ENCODE data around the gene ATP10A.
"Not testable (repeated sequence)": the region's sequence is repeated elsewhere in the genome, so short reads cannot be mapped to it uniquely, and the experiment has no call there.

The ATP10A gene

DNA sequence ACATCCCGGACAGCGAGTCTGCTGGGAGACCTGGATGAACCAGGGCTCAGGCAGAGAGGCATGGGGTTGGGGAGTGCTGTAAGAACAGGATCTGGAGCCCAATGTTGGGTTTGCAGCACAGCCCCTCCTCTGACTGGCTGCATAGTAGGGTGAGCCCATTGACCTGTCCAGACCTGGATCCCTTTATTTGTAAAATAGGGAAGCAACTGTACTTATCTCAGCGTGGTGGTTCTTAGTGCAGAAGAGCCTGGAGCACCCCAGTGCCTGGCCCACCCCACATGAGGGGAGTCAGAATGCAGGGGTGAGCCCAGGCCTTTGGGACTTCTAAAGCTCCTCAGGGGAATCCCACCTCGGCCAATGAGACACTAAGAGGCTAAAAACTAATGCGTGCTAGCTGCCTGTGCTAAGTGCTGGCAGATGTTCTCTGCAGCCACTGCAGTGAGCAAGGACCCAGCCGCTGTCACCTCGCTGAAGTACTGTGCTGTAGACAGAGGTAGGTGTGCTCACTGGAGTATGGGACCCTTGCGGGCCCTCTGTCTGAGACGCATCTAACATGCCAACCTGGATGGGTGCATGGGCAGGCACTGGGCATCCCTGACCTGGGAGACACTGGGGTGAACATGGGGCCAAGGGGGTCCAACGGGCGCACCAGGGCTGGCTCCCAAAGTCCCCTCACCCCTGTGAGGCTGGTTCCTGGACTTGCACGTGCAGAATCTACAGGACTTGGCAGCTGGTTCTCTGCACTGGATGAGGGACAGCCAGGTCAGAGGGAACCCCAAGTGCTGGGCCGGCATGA, 95.6 kb downstream of the ATP10A start:
- H3K27ac Mint-ChIP-seq, result no peak overlapping the region
- peaks cover 43% of the 10 kb centered on the region for H3K36me3 Mint-ChIP-seq
- no peak for DNase-seq
- no peaks in the 10 kb centered on the region for H3K27me3 Mint-ChIP-seq
- H3K4me3 Mint-ChIP-seq, result no peak overlapping the region
- CTCF ChIA-PET, result no interaction called here
- peaks cover 7% of the 10 kb centered on the region for H3K4me1 Mint-ChIP-seq
- H3K9me3 Mint-ChIP-seq, result no peaks in the 10 kb centered on the region

DNA sequence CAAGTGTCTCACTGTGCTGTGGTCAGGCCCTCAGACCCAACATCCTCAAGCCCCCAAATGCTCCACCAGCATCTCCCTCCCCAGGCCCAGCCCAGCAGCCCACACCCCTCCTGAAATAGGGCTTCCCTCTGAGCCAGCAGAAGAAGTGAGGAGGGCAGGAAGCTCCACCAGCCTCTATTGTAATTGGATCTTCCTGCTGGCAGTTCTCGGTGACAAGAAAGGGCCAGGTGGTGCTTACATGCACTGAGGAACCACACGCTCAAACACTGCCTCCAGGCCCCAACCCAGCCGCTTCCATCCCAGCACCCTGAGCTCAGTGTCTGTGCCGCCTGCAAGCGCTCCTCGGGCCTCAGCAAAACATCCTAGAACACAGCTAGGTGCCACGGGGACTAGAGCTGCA, 96.7 kb downstream of the ATP10A start:
- no peaks in the 10 kb centered on the region for H3K9me3 Mint-ChIP-seq
- H3K4me1 Mint-ChIP-seq, result peaks cover 7% of the 10 kb centered on the region
- H3K36me3 Mint-ChIP-seq, result peaks cover 44% of the 10 kb centered on the region
- CTCF ChIA-PET, result no interaction called here
- no peak for DNase-seq
- H3K4me3 Mint-ChIP-seq, result no peak overlapping the region
- H3K27me3 Mint-ChIP-seq, result no peaks in the 10 kb centered on the region
- H3K27ac Mint-ChIP-seq, result no peak overlapping the region

DNA sequence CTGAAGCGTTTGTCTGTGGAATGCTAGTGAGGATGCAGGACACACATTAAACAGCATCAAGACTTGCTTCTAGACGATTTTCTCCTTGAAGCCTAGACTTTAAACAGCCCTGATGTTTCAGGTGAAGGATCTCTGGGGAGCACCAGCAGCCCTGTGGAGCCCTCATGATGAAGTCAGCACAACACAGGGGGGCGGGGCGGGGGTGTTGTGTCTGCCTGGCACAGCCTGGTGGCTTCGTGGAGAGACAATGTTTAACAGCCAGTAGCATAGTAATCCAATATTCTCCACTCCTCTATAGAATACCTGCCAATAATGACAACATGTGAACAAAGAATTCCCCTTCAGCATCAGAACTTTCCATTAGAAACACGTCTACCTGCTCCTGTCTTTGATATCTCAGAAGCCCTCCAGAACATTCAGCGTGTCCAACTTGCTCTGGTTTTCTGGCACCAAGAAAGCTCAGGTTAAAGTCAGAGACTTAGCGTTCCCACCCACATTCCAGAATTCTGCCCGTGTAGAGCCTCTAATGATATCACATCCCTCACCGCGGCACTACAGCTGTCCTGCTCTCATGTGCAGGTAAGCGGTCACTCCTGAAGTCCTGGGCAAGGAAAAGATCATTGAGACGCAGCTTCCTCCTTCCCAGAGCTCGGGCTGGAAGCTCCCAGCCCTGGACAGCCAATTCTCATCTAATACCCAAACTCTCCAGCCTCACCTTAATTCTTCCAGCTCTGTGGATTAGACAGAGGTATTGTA, 98.0 kb downstream of the ATP10A start:
- Mint-ChIP-seq H3K36me3 (peaks cover 44% of the 10 kb centered on the region), H3K27ac (no peak overlapping the region), H3K4me3 (no peak overlapping the region), H3K9me3 (no peaks in the 10 kb centered on the region), H3K27me3 (no peaks in the 10 kb centered on the region), H3K4me1 (peaks cover 2% of the 10 kb centered on the region)
- CTCF ChIA-PET, result no interaction called here
- DNase-seq, result no peak

GRCh38 chr15:25763954-25764353, 99.2 kb downstream of the ATP10A start:
- peaks cover 43% of the 10 kb centered on the region for H3K36me3 Mint-ChIP-seq
- DNase-seq, result no peak
- H3K4me3 Mint-ChIP-seq, result no peak overlapping the region
- CTCF ChIA-PET, result no interaction called here
- H3K4me1 Mint-ChIP-seq, result peaks cover 2% of the 10 kb centered on the region
- H3K27ac Mint-ChIP-seq, result no peak overlapping the region
- no peaks in the 10 kb centered on the region for H3K27me3 Mint-ChIP-seq
- H3K9me3 Mint-ChIP-seq, result no peaks in the 10 kb centered on the region

- Mint-ChIP-seq H3K9me3 (peaks cover 3% of the 10 kb centered on the region), H3K27me3 (no peaks in the 10 kb centered on the region), H3K27ac (no peak overlapping the region), H3K4me1 (no peaks in the 10 kb centered on the region), H3K36me3 (peaks cover 46% of the 10 kb centered on the region), H3K4me3 (no peak overlapping the region)
- CTCF ChIA-PET, result no interaction called here
- no peak for DNase-seq
Observed at GRCh38 chr15:25763331-25763751, 99.8 kb downstream of the ATP10A start.

GRCh38 chr15:25761971-25762662, 101.0 kb downstream of the ATP10A start:
- Mint-ChIP-seq H3K4me3 (no peak overlapping the region), H3K4me1 (no peaks in the 10 kb centered on the region), H3K36me3 (peaks cover 44% of the 10 kb centered on the region), H3K9me3 (peaks cover 3% of the 10 kb centered on the region), H3K27ac (no peak overlapping the region), H3K27me3 (no peaks in the 10 kb centered on the region)
- CTCF ChIA-PET, result no interaction called here
- DNase-seq, result no peak

DNA sequence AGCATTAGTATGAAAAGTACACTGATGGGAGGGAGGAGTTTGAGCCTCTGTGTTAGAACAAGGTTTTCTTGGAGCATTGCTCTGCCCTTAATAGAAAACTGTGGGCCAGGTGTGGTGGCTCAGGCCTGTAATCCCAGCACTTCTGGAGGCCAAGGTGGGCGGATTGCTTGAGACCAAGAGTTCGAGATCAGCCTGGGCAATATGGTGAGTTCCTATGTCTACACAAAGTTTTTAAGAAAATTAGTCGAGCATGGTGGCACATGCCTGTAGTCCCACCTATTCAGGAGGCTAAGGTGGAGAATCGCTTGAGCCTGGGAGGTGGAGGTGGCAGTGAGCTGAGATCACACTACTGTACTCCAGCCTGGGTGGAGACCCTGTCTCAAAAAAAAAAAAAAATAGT, 103.7 kb downstream of the ATP10A start:
- peaks cover 3% of the 10 kb centered on the region for H3K9me3 Mint-ChIP-seq
- H3K27ac Mint-ChIP-seq, result no peak overlapping the region
- H3K27me3 Mint-ChIP-seq, result no peaks in the 10 kb centered on the region
- peaks cover 29% of the 10 kb centered on the region for H3K36me3 Mint-ChIP-seq
- no peak for DNase-seq
- CTCF ChIA-PET, result no interaction called here
- H3K4me1 Mint-ChIP-seq, result no peaks in the 10 kb centered on the region
- H3K4me3 Mint-ChIP-seq, result no peak overlapping the region

DNA sequence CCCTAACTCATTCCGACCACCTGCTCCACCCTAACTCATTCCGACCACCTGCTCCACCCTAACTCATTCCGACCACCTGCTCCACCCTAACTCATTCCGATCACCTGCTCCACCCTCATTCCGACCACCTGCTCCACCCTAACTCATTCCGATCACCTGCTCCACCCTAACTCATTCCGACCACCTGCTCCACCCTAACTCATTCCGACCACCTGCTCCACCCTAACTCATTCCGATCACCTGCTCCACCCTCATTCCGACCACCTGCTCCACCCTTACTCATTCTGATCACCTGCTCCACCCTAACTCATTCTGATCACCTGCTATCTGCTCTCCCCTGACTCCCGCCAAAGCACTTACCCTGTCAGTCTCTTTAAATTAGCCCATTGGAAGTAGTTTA, 104.5 kb downstream of the ATP10A start:
- H3K27me3 Mint-ChIP-seq, H3K27ac Mint-ChIP-seq, CTCF ChIA-PET, H3K4me3 Mint-ChIP-seq, H3K4me1 Mint-ChIP-seq, DNase-seq, H3K9me3 Mint-ChIP-seq: not testable (repeated sequence)
- H3K36me3 Mint-ChIP-seq, result peaks cover 27% of the 10 kb centered on the region

DNA sequence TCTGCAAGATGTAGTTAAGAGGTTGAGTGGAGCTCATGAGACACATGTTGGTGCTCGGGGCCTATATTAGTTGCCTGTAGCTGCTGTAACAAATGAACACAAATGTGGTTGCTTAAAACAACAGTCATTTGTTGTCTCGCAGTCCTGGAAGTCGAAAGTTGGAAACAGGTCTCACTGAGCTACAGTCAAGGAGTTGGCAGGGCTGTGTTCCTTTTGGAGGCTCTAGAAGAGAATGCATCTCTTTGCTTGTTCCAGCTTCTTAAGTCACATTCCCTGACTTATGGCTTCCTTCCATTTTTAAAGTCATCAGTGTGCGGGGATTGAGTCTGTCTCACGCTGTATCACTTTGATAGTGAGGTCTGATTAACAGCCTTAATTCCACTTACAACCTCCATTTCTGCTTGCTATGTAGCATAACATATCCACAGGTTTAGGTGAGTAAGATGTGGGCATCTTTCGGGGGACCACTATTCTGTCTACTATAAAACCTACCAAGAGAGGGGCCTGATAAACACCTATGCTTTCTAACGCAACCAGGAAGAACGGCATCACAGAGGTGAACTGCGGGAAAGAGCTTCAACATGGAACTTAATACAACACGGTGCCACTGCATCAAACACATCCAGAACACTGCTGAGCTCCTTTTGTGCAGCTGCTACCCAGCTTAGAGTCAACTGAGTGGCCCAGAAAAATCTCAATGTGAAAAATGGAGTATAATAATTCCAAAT, 119.4 kb downstream of the ATP10A start:
- H3K4me3 Mint-ChIP-seq, result no peak overlapping the region
- no peak for DNase-seq
- no peaks in the 10 kb centered on the region for H3K27me3 Mint-ChIP-seq
- CTCF ChIA-PET, result interaction anchor here (0.8 to 1.1 kb wide), 2 partner anchors 39 to 98 kb away, joined by 3 read pairs; no protein-coding TSS in a partner anchor
- H3K4me1 Mint-ChIP-seq, result peaks cover 21% of the 10 kb centered on the region
- no peaks in the 10 kb centered on the region for H3K9me3 Mint-ChIP-seq
- no peak overlapping the region for H3K27ac Mint-ChIP-seq
- H3K36me3 Mint-ChIP-seq, result peaks cover 1% of the 10 kb centered on the region

- H3K4me3 Mint-ChIP-seq, result no peak overlapping the region
- H3K4me1 Mint-ChIP-seq, result peaks cover 21% of the 10 kb centered on the region
- no peaks in the 10 kb centered on the region for H3K9me3 Mint-ChIP-seq
- CTCF ChIA-PET, result interaction anchor here (1.1 kb wide), 1 partner anchor 98 kb away, joined by 3 read pairs; no protein-coding TSS in a partner anchor
- H3K27ac Mint-ChIP-seq, result no peak overlapping the region
- no peak for DNase-seq
- no peaks in the 10 kb centered on the region for H3K36me3 Mint-ChIP-seq
- H3K27me3 Mint-ChIP-seq, result no peaks in the 10 kb centered on the region
Observed at GRCh38 chr15:25742776-25743547, 120.2 kb downstream of the ATP10A start.

DNA sequence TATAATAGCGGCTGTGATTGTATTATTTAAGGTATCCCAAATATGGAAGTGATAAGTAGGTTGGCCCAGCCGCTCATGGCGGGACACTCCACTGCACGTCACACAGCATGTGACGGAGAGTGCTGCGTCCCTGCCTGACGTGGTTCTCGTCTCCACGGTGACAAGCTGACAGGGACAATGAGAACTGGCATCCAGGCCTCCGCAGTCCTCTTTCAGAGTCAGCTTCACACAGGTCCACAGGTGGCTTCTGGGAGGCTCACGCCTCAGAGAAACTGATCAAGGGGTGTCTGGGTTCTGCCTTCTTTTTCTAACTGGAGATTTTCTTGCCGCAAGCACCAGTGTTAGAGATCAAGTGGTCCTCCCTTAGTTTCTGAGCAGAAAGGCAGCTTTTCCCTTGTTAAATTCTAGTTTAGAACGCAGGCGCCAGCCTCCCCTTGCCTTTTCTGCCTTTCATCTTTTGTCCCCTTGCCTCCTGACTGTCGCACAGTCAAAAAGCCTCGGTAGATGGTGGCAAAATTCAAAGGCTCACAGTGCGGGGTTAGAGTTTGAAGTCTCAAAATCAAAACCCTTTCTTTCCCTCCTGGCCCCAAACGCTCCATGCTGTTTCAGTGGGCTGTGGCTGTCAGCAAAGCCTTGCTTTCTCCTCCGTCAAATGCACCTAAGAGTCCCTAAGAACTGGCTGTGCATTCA, 120.9 kb downstream of the ATP10A start:
- Mint-ChIP-seq H3K4me1 (peaks cover 21% of the 10 kb centered on the region), H3K9me3 (no peaks in the 10 kb centered on the region), H3K36me3 (no peaks in the 10 kb centered on the region), H3K27me3 (no peaks in the 10 kb centered on the region), H3K27ac (no peak overlapping the region), H3K4me3 (no peak overlapping the region)
- CTCF ChIA-PET, result no interaction called here
- no peak for DNase-seq

DNA sequence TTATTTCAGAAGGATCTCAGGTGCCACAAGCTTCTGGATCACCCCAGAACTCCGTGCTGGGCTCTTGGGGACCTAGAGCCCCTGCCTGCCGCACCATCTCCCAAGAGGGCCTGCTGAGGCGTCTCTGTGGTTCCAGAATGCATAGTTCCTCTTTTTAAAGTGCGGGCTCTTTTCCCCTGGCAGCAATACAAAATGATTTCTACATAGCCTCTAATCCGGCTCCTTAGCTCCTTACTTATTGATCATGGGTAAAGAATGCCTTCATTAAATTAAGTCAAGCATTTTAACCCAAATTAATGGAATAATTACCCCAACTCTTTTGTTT, 121.9 kb downstream of the ATP10A start:
- H3K27ac Mint-ChIP-seq, result no peak overlapping the region
- peaks cover 21% of the 10 kb centered on the region for H3K4me1 Mint-ChIP-seq
- no peaks in the 10 kb centered on the region for H3K36me3 Mint-ChIP-seq
- CTCF ChIA-PET, result interaction anchor here (0.8 to 1.0 kb wide), 2 partner anchors 192 to 193 kb away, joined by 3 to 4 read pairs; no protein-coding TSS in a partner anchor
- H3K27me3 Mint-ChIP-seq, result no peaks in the 10 kb centered on the region
- DNase-seq, result no peak
- H3K9me3 Mint-ChIP-seq, result no peaks in the 10 kb centered on the region
- H3K4me3 Mint-ChIP-seq, result no peak overlapping the region
